Upper lobe of right lung (tissue), 1 donor: Measurements from ENCODE around the gene MGLL. TPM values are rescaled to one million over a fixed set of nuclear protein-coding genes. Genes with fewer than 3 reads are reported as not detected.

Source experiments
- ATAC-seq: fragments of 200-7000 bp; cut with Tn5 transposase; one replicate; pipeline ENCODE4 v1.9.1; 2020; ENCODE audit warnings: mild to moderate bottlenecking, moderate library complexity
- DNase-seq: peaks from one replicate; pipeline ENCODE4 v3.0.0-alpha.2; 2020
- H3K27ac ChIP-seq: fragments of 200-600 bp; one replicate; pipeline ENCODE4 v1.8.0; 2022
- H3K27me3 ChIP-seq: fragments of 200-600 bp; one replicate; pipeline ENCODE4 v1.8.0; 2022; ENCODE audit warnings: mild to moderate bottlenecking
- H3K36me3 ChIP-seq: fragments of 200-600 bp; one replicate; pipeline ENCODE4 v1.8.0; 2022
- H3K4me1 ChIP-seq: fragments of 200-600 bp; one replicate; pipeline ENCODE4 v1.8.0; 2022
- H3K4me3 ChIP-seq: fragments of 200-600 bp; one replicate; pipeline ENCODE4 v1.8.0; 2022; ENCODE audit warnings: mild to moderate bottlenecking
- H3K9me3 ChIP-seq: fragments of 200-600 bp; one replicate; pipeline ENCODE4 v1.8.0; 2022
- intact Hi-C: fragments of 100-400 bp; cut with DNase I; formaldehyde crosslinking; loops from one replicate; pipeline ENCODE4 v1.11.0; 2022
- total RNA-seq: library from RNA; stranded (reverse); fragmentation: NEBNext Ultra II Directional; extraction: Animal tissue kit (Norgen Biotek cat#: 25700); gene quantifications from one replicate; pipeline ENCODE4 v1.2.1, GENCODE V29; 2021
- TF ChIP-seq, protein P1 (sequence below): fragments of 200-600 bp; IDR thresholded peaks from one replicate; pipeline ENCODE4 v1.8.0; 2022; ENCODE audit warnings: antibody characterized with exemption
- donor health status: DM: no; HTN: yes; CAD: no; lungs with severe emphysema.

The MGLL gene
- total RNA-seq, 1 donor from 2014 or later = 194 TPM

DNA sequence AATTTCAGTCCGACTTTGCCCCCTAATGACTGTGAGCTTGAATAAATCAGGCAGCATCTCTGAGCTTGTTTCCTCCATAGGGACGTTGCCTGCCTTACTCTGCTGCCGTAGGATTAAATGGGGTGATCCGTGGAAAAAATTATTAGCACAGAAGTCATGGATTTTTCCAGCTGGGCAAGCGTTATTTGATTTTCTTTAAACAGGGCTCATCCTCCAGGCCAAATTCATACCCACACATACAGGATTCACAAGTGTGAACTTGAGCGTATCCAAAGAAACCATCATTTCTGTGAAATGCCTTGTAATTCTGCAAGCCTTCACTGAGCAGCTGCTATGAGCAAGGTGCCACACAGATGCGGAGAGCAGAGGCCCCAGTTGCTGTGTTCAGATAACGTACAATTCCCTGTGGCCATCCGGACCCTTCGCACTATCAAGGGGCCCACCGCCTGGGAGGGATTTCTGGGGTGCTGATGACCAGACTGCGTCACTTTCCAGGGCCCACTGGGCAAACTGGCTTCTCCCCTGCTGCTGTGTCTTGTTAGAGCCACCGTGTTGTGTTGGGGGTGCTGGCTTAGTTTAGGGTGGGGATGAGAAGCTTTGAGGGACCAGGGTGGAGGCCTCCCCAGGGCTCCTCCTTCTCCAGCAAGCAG, 61.4 kb downstream of the MGLL start:
- Histone ChIP-seq H3K27ac (peak overlapping the region; percentile 76), H3K4me3 (no peak overlapping the region), H3K27me3 (no peaks in the 10 kb centered on the region), H3K36me3 (peaks cover 7% of the 10 kb centered on the region), H3K4me1 (peaks cover 34% of the 10 kb centered on the region), H3K9me3 (no peaks in the 10 kb centered on the region)
- DNase-seq = no peak
- TF ChIP-seq, protein P1, sequence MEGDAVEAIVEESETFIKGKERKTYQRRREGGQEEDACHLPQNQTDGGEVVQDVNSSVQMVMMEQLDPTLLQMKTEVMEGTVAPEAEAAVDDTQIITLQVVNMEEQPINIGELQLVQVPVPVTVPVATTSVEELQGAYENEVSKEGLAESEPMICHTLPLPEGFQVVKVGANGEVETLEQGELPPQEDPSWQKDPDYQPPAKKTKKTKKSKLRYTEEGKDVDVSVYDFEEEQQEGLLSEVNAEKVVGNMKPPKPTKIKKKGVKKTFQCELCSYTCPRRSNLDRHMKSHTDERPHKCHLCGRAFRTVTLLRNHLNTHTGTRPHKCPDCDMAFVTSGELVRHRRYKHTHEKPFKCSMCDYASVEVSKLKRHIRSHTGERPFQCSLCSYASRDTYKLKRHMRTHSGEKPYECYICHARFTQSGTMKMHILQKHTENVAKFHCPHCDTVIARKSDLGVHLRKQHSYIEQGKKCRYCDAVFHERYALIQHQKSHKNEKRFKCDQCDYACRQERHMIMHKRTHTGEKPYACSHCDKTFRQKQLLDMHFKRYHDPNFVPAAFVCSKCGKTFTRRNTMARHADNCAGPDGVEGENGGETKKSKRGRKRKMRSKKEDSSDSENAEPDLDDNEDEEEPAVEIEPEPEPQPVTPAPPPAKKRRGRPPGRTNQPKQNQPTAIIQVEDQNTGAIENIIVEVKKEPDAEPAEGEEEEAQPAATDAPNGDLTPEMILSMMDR = no peak
- ATAC-seq = no peak
- intact Hi-C loops = no loop called here

GRCh38 chr3:127760361-127760760, 62.0 kb downstream of the MGLL start:
- DNase-seq (no peak), ATAC-seq (no peak)
- TF ChIP-seq, protein P1 = no peak
- no peak overlapping the region for H3K4me3 ChIP-seq
- H3K9me3 ChIP-seq = no peaks in the 10 kb centered on the region
- H3K27ac ChIP-seq = no peak overlapping the region
- H3K4me1 ChIP-seq = peaks cover 34% of the 10 kb centered on the region
- H3K27me3 ChIP-seq = no peaks in the 10 kb centered on the region
- intact Hi-C loops = no loop called here
- peaks cover 7% of the 10 kb centered on the region for H3K36me3 ChIP-seq

DNA sequence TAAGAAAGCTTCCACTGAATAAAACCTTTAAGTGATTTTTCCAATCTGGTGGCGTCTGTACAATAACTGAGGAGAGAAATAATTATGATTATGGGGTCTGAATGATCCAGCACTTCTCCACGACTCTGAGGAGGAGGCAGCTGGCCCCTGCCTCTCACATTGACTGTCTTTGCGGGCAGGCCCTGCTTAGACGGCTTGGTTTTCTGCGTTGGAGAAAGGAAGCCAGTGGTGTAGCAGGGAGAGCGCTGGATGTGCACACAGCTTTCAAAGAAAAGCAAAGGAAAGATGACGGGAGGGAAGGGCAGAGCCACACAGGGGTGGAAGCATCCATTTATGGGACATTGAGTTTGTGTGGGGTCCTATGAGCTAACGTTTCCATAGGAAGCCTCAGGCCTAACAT, 62.5 kb downstream of the MGLL start:
- Histone ChIP-seq H3K9me3 (no peaks in the 10 kb centered on the region), H3K4me3 (no peak overlapping the region), H3K36me3 (peaks cover 7% of the 10 kb centered on the region), H3K4me1 (peaks cover 34% of the 10 kb centered on the region), H3K27ac (no peak overlapping the region), H3K27me3 (no peaks in the 10 kb centered on the region)
- intact Hi-C loops = no loop called here
- no peak for ATAC-seq
- TF ChIP-seq, protein P1 = no peak
- no peak for DNase-seq

DNA sequence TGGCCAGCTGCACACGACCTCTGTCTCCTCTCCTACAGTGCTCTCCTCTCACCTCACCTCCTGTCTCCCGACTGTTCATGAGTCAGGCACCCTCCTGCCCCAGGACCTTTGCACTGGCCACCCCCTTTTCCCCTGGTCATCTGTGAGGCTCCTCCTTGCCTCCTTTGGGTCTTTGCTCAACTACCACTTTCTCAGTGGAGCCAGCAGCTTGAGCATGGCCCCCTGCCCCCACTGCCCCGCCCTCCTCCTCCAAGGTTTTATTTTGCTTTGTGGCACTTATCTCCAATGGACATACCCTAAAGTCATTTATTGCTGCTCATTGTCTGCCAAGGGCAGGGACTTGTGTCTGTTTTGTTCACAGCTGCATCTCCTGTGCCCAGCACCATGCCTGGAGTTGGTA, 64.3 kb downstream of the MGLL start:
- Histone ChIP-seq H3K9me3 (no peaks in the 10 kb centered on the region), H3K36me3 (peaks cover 7% of the 10 kb centered on the region), H3K27ac (no peak overlapping the region), H3K4me1 (peaks cover 22% of the 10 kb centered on the region), H3K27me3 (no peaks in the 10 kb centered on the region), H3K4me3 (no peak overlapping the region)
- no peak for ATAC-seq
- TF ChIP-seq, protein P1 = no peak
- intact Hi-C loops = no loop called here
- DNase-seq = no peak

DNA sequence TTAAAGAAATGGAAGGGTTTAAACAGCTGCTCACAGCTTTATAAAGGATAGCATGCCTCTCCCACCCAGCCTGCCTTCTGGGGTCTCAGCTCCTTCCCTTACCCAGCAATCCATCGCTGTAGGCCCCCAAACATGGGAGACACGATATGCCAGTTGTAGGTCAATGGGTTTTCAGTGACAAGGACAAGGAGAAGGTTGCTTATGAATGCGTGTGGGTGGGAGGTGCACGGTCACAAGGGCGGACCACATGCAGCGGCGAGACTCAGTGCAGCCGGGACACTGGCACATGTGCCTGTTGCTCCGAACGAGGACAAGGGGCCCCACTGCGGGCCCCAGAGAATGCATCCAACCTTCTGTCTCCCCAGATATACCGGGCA, 67.0 kb downstream of the MGLL start:
- DNase-seq (no peak), ATAC-seq (peak; percentile 8)

More for the DNA sequence above, 67.0 kb downstream of the MGLL start:
- Histone ChIP-seq H3K36me3 (peaks cover 7% of the 10 kb centered on the region), H3K9me3 (no peaks in the 10 kb centered on the region), H3K27ac (no peak overlapping the region), H3K4me3 (no peak overlapping the region), H3K27me3 (no peaks in the 10 kb centered on the region), H3K4me1 (no peaks in the 10 kb centered on the region)
- intact Hi-C loops = no loop called here
- TF ChIP-seq, protein P1 = no peak
